HG03280 (cell line): ENCODE data around the gene PARVA.

ENCODE experiments used
- ATAC-seq: cut with Tn5 transposase; IDR thresholded peaks from one replicate; pipeline ENCODE4 v1.9.1; 2021; ENCODE audit warnings: mild to moderate bottlenecking, moderate library complexity; ENCODE audit not compliant: unreplicated experiment

The PARVA gene

GRCh38 chr11:12456651-12457579 is 79.5 kb downstream of the PARVA start:
- no peak for ATAC-seq

GRCh38 chr11:12458042-12458441 is 80.7 kb downstream of the PARVA start:
- ATAC-seq = no peak

GRCh38 chr11:12459374-12459773 is 82.0 kb downstream of the PARVA start:
- ATAC-seq = no peak

- ATAC-seq = no peak
Measured at GRCh38 chr11:12459865-12460444, 82.6 kb downstream of the PARVA start.

- ATAC-seq = no peak
Measured at GRCh38 chr11:12460466-12460865, 83.1 kb downstream of the PARVA start.

- ATAC-seq = no peak
Measured at GRCh38 chr11:12461516-12461915, 84.1 kb downstream of the PARVA start.

GRCh38 chr11:12464303-12464702 is 86.9 kb downstream of the PARVA start:
- no peak for ATAC-seq

- no peak for ATAC-seq
Measured at GRCh38 chr11:12465332-12465731, 88.0 kb downstream of the PARVA start.

GRCh38 chr11:12467610-12468009 is 90.2 kb downstream of the PARVA start:
- ATAC-seq = no peak

- ATAC-seq = no peak
Measured at GRCh38 chr11:12469451-12469850, 92.1 kb downstream of the PARVA start.

GRCh38 chr11:12470236-12470635 is 92.9 kb downstream of the PARVA start:
- ATAC-seq = no peak

GRCh38 chr11:12472401-12473005 is 95.1 kb downstream of the PARVA start:
- no peak for ATAC-seq

GRCh38 chr11:12473381-12473780 is 96.0 kb downstream of the PARVA start:
- ATAC-seq = no peak

GRCh38 chr11:12474871-12475270 is 97.5 kb downstream of the PARVA start:
- ATAC-seq = no peak

GRCh38 chr11:12478743-12479142 is 101.4 kb downstream of the PARVA start:
- no peak for ATAC-seq

GRCh38 chr11:12480401-12480800 is 103.0 kb downstream of the PARVA start:
- ATAC-seq = no peak

GRCh38 chr11:12482839-12483238 is 105.5 kb downstream of the PARVA start:
- ATAC-seq = no peak

- ATAC-seq = no peak
Measured at GRCh38 chr11:12483604-12484003, 106.2 kb downstream of the PARVA start.

- no peak for ATAC-seq
Measured at GRCh38 chr11:12485328-12485727, 108.0 kb downstream of the PARVA start.

GRCh38 chr11:12489246-12489772 is 111.9 kb downstream of the PARVA start:
- ATAC-seq = no peak

GRCh38 chr11:12494699-12495098 is 117.3 kb downstream of the PARVA start:
- no peak for ATAC-seq
